ENCODE data around the gene RAD9A. TPM values are rescaled to one million over a fixed set of nuclear protein-coding genes. Genes with fewer than 3 reads are reported as not detected.

Gene RAD9A
- total and polyA plus RNA-seq, 9 of the 15 experiments (the other 6 are each of a cell fraction or from before 2014, with no cell fraction given): 1.4 to 41.2 (median 16.1) TPM

DNA sequence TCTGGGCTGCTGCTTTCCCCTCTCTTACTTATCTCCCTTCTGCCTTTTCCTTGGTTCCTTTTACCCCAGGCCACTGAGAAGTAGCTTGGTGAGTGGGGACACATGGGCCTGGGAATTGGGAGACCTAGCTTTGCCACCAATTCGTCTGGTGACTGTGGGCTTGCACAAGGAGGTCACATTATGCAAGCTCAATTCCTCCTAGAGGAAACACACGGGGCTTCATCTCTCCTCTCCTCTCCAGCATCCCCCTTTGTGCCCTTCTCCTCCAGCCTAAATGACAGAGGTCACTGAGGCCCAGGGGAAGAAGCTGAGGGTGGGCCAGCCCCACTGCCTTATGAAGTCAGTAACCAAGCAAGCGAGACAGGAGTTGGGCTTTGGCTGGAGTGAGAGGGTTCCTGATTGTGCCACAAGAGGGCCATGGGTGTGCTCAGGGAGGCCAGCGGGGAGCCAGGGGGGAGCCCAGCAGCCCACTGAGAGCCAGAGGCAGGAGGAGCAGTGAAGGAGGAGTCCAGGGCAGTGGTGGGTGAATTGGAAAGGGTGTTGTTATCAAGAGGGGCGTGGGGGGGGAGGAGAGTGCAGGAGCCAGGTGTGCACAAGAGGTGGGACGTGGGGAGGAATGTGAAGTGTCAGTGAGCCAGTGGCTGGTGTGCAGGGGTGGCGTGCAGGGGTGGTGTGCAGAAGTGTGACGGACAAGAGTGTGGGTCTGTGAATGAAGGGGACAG lies 20.4 kb upstream of the RAD9A start (continued):
- no peak for TF ChIP-seq FOXM1 (IDR thresholded peaks at IDR 0.05; ENCODE audit: low read depth)
- TF ChIP-seq FOXM1 (CRISPR knock-in tag; IDR thresholded peaks at IDR 0.05; ENCODE audit: low read depth): no peak
- TF ChIP-seq ZBTB7A (IDR thresholded peaks at IDR 0.05; ENCODE audit: borderline replicate concordance, control insufficient read depth, low read depth, low read length): peak; percentile 87; the same call in 1 of the 2 replicates
- TF ChIP-seq TFAM (CRISPR knock-in tag; conservative IDR thresholded peaks at IDR 0.05): no peak
- TF ChIP-seq, protein P1, sequence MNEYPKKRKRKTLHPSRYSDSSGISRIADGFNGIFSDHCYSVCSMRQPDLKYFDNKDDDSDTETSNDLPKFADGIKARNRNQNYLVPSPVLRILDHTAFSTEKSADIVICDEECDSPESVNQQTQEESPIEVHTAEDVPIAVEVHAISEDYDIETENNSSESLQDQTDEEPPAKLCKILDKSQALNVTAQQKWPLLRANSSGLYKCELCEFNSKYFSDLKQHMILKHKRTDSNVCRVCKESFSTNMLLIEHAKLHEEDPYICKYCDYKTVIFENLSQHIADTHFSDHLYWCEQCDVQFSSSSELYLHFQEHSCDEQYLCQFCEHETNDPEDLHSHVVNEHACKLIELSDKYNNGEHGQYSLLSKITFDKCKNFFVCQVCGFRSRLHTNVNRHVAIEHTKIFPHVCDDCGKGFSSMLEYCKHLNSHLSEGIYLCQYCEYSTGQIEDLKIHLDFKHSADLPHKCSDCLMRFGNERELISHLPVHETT (CRISPR knock-in tag; conservative IDR thresholded peaks at IDR 0.05 in 1 of 2, IDR thresholded peaks at IDR 0.05 in 1 of 2): no peak
- TF ChIP-seq PHB (CRISPR knock-in tag; IDR thresholded peaks at IDR 0.05): no peak
- no peak for TF ChIP-seq ARID2 (IDR thresholded peaks at IDR 0.05)
- TF ChIP-seq, protein P2, sequence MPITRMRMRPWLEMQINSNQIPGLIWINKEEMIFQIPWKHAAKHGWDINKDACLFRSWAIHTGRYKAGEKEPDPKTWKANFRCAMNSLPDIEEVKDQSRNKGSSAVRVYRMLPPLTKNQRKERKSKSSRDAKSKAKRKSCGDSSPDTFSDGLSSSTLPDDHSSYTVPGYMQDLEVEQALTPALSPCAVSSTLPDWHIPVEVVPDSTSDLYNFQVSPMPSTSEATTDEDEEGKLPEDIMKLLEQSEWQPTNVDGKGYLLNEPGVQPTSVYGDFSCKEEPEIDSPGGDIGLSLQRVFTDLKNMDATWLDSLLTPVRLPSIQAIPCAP (CRISPR knock-in tag; IDR thresholded peaks at IDR 0.05; ENCODE audit: borderline replicate concordance): no peak
- TF ChIP-seq MED1 (CRISPR knock-in tag; IDR thresholded peaks at IDR 0.05; ENCODE audit: borderline replicate concordance): no peak
- no peak for TF ChIP-seq ARHGAP35 (IDR thresholded peaks at IDR 0.05; ENCODE audit: partially characterized antibody)
- TF ChIP-seq, protein P3, sequence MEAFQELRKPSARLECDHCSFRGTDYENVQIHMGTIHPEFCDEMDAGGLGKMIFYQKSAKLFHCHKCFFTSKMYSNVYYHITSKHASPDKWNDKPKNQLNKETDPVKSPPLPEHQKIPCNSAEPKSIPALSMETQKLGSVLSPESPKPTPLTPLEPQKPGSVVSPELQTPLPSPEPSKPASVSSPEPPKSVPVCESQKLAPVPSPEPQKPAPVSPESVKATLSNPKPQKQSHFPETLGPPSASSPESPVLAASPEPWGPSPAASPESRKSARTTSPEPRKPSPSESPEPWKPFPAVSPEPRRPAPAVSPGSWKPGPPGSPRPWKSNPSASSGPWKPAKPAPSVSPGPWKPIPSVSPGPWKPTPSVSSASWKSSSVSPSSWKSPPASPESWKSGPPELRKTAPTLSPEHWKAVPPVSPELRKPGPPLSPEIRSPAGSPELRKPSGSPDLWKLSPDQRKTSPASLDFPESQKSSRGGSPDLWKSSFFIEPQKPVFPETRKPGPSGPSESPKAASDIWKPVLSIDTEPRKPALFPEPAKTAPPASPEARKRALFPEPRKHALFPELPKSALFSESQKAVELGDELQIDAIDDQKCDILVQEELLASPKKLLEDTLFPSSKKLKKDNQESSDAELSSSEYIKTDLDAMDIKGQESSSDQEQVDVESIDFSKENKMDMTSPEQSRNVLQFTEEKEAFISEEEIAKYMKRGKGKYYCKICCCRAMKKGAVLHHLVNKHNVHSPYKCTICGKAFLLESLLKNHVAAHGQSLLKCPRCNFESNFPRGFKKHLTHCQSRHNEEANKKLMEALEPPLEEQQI (IDR thresholded peaks at IDR 0.05): no peak
- no peak for TF ChIP-seq TRIM28 (IDR thresholded peaks at IDR 0.05)
- no peak for TF ChIP-seq MYC (IDR thresholded peaks at IDR 0.05; ENCODE audit: low read depth, low read length)
- no peak for TF ChIP-seq MYC (CRISPR knock-in tag; IDR thresholded peaks at IDR 0.05; ENCODE audit: borderline replicate concordance, low read depth)
- TF ChIP-seq GATAD2B (IDR thresholded peaks at IDR 0.05; ENCODE audit: borderline replicate concordance): no peak
- no peak for TF ChIP-seq CHD2 (IDR thresholded peaks at IDR 0.05; ENCODE audit: low read depth, low read length)
- TF ChIP-seq KDM4B (IDR thresholded peaks at IDR 0.05; ENCODE audit: borderline replicate concordance in 2 of 2, low read depth in 1 of 2): peak in 1 of 2 experiments; percentile 41; a peak in 1 of 4 replicates
- TF ChIP-seq SRF (CRISPR knock-in tag; IDR thresholded peaks at IDR 0.05): no peak
- TF ChIP-seq GTF2E2 (tag; IDR thresholded peaks at IDR 0.05): no peak
- TF ChIP-seq MTA1 (IDR thresholded peaks at IDR 0.05; ENCODE audit: borderline replicate concordance): 0 out of 2 replicates have a peak, but pooled peaks have one; percentile 17
- TF ChIP-seq TARDBP (IDR thresholded peaks at IDR 0.05): no peak
- TF ChIP-seq ESRRB (CRISPR knock-in tag; IDR thresholded peaks at IDR 0.05; ENCODE audit: borderline replicate concordance): no peak
- peak; percentile 29 to 46; a peak in 1 of 4 replicates for TF ChIP-seq MAZ (CRISPR knock-in tag; conservative IDR thresholded peaks at IDR 0.05 in 1 of 2, IDR thresholded peaks at IDR 0.05 in 1 of 2)
- TF ChIP-seq ZNF408 (CRISPR knock-in tag; IDR thresholded peaks at IDR 0.05; ENCODE audit: low read depth): no peak
